ENCODE data around the gene FIBP. TPM values are rescaled to one million over a fixed set of nuclear protein-coding genes. Genes with fewer than 3 reads are reported as not detected.

The FIBP gene
- total and polyA plus RNA-seq, 2 of the 8 experiments (the other 6 are each of a cell fraction or from before 2014, with no cell fraction given) = 74.3 to 173 TPM

- no peak overlapping the region for H4K91ac ChIP-seq (replicated peaks; ENCODE audit: insufficient read length, low read length)
- H2BK5ac ChIP-seq (ENCODE audit: low read depth, low read length) = no peak overlapping the region
- no peak overlapping the region for H3K9ac ChIP-seq (replicated peaks in 1 of 4; ENCODE audit: extremely low read depth in 1 of 4, low read depth in 3 of 4, low read length in 3 of 4)
- H2BK12ac ChIP-seq (ENCODE audit: low read depth, low read length) = no peak overlapping the region
- H3K4me2 ChIP-seq (ENCODE audit: insufficient read depth in 1 of 2, low read depth in 2 of 2, low read length in 2 of 2) = no peak overlapping the region
- FAIRE-seq = no peak
- ChIA-PET CTCF (ENCODE audit: partially characterized antibody) (interaction anchor here (0.6 to 11.7 kb wide), 8 partner anchors 9 to 89 kb away, joined by 3 to 212 read pairs (median 4); partner anchors contain the start of genes CCDC85B, FIBP and MUS81), POLR2A (ENCODE audit: partially characterized antibody) (interaction anchor here (1.3 to 1.6 kb wide), 3 partner anchors 8 to 48 kb away, joined by 4 read pairs; no protein-coding TSS in a partner anchor)
- H2BK15ac ChIP-seq (ENCODE audit: low read length) = no peak overlapping the region
- H2BK120ac ChIP-seq (replicated peaks; ENCODE audit: low read depth, low read length) = no peak overlapping the region
- H2BK20ac ChIP-seq (ENCODE audit: low read length) = no peak overlapping the region
- peaks cover 0 to 6% (median 2%) of the 10 kb centered on the region in 4 experiments; a peak in 4 of 7 replicates for H3K4me1 ChIP-seq (replicated peaks in 1 of 4; ENCODE audit: control insufficient read depth in 3 of 4, insufficient read depth in 4 of 4, low read length in 3 of 4)
- no peaks in the 10 kb centered on the region for H3K9me3 ChIP-seq (ENCODE audit: insufficient read depth in 2 of 2, low read depth in 1 of 2, low read length in 1 of 2)
- peaks cover 4 to 24% (median 15%) of the 10 kb centered on the region in 4 experiments for H3K27me3 ChIP-seq (replicated peaks in 1 of 4; ENCODE audit: control insufficient read depth in 3 of 4, extremely low read depth in 1 of 4, insufficient read depth in 3 of 4, low read length in 3 of 4)
- no peaks in the 10 kb centered on the region for H4K20me1 ChIP-seq (replicated peaks in 1 of 2; ENCODE audit: control insufficient read depth in 1 of 2, insufficient read depth in 2 of 2, low read length in 2 of 2)
- H3K23me2 ChIP-seq (ENCODE audit: low read depth, low read length) = no peaks in the 10 kb centered on the region
- H3K79me2 ChIP-seq (ENCODE audit: control insufficient read depth in 1 of 2, insufficient read depth in 2 of 2, low read length in 2 of 2) = no peaks in the 10 kb centered on the region
- H3K4me3 ChIP-seq (ENCODE audit: extremely low read depth in 1 of 4, insufficient read depth in 2 of 4, low read depth in 3 of 4, low read length in 4 of 4) = no peak overlapping the region
- H3K79me1 ChIP-seq (ENCODE audit: low read depth, low read length) = no peaks in the 10 kb centered on the region
- WGBS, 2 experiments (ENCODE audit: extremely low coverage in 1 of 2, insufficient coverage in 1 of 2, insufficient read length in 1 of 2, insufficient replicate concordance in 2 of 2, low coverage in 1 of 2, low lambda C conversion rate in 2 of 2, missing lambda C conversion rate in 1 of 2) = 87% methylated on average over 5 of the region's 5 CpGs; no CpG with 5 or more reads in 1 of the 2 experiments
- H3K36me3 ChIP-seq (ENCODE audit: control insufficient read depth in 2 of 4, insufficient read depth in 4 of 4, low read length in 3 of 4) = no peaks in the 10 kb centered on the region
- no peak overlapping the region for H2AFZ ChIP-seq (ENCODE audit: low read length)
- H3K23ac ChIP-seq (ENCODE audit: insufficient read length) = no peak overlapping the region
- no peak overlapping the region for H4K8ac ChIP-seq (ENCODE audit: extremely low read depth, insufficient read depth, low read length)
- H2AK5ac ChIP-seq (ENCODE audit: low read depth, low read length) = no peak overlapping the region
- H3K56ac ChIP-seq (replicated peaks; ENCODE audit: insufficient read length, low read depth, low read length) = no peak overlapping the region
- H3K14ac ChIP-seq (ENCODE audit: insufficient read length) = no peak overlapping the region
- no peak overlapping the region for H3K18ac ChIP-seq (ENCODE audit: extremely low read depth, low read length)
- no peak overlapping the region for H3K4ac ChIP-seq (replicated peaks; ENCODE audit: insufficient read length, low read depth, low read length)
- H4K5ac ChIP-seq (ENCODE audit: insufficient read length, low read depth, low read length) = no peak overlapping the region
- no peak overlapping the region for H3K27ac ChIP-seq (ENCODE audit: low read depth, low read length)
- DNase-seq (ENCODE audit: low read depth in 1 of 2, low spot score in 2 of 2) = no peak
- TF ChIP-seq CBX5 (IDR thresholded peaks at IDR 0.05; ENCODE audit: low read depth, low read length) (no peak), POU5F1 (IDR thresholded peaks at IDR 0.05; ENCODE audit: low read depth, low read length) (no peak), SP2 (IDR thresholded peaks at IDR 0.05; ENCODE audit: low read length) (no peak), ATF2 (IDR thresholded peaks at IDR 0.05; ENCODE audit: low read length) (no peak), FOSL1 (IDR thresholded peaks at IDR 0.05; ENCODE audit: insufficient read depth, low read depth, low read length) (no peak), GTF2F1 (IDR thresholded peaks at IDR 0.05; ENCODE audit: borderline replicate concordance, low read depth, low read length) (no peak), POLR2AphosphoS5 (IDR thresholded peaks at IDR 0.05; ENCODE audit: low read depth, low read length) (no peak), ZNF274 (IDR thresholded peaks at IDR 0.05; ENCODE audit: borderline replicate concordance, extremely low read depth, low read length) (no peak), SIX5 (IDR thresholded peaks at IDR 0.05; ENCODE audit: low read depth, low read length) (no peak), CBX8 (IDR thresholded peaks at IDR 0.05; ENCODE audit: borderline replicate concordance, low read depth, low read length) (no peak), RBBP5 (IDR thresholded peaks at IDR 0.05; ENCODE audit: borderline replicate concordance, low read depth, low read length) (no peak), NRF1 (IDR thresholded peaks at IDR 0.05; ENCODE audit: low read depth, low read length) (no peak), SP4 (IDR thresholded peaks at IDR 0.05; ENCODE audit: low read length) (no peak)
Observed at GRCh38 chr11:65906602-65907001, 18.3 kb upstream of the FIBP start.
